ENCODE measurements around the gene PLK4. TPM values are rescaled to one million over a fixed set of nuclear protein-coding genes. Genes with fewer than 3 reads are reported as not detected.

PLK4 gene
- total and polyA plus RNA-seq, 2 of the 4 experiments (the other 2 are of a cell fraction) = 11.2 to 15.1 TPM

- no peak for TF ChIP-seq SMC3 (IDR thresholded peaks at IDR 0.05; ENCODE audit: low read depth, low read length)
- no peak for TF ChIP-seq CTCF (conservative IDR thresholded peaks at IDR 0.05; ENCODE audit: low read depth, low read length)
- no peak for TF ChIP-seq ELK1 (IDR thresholded peaks at IDR 0.05; ENCODE audit: borderline replicate concordance, low read depth, low read length)
- TF ChIP-seq RAD21 (IDR thresholded peaks at IDR 0.05; ENCODE audit: low read length) = no peak
- no peak for TF ChIP-seq CEBPB (IDR thresholded peaks at IDR 0.05; ENCODE audit: low read depth, low read length)
- TF ChIP-seq NFE2L2 (IDR thresholded peaks at IDR 0.05; ENCODE audit: low read depth, low read length) = no peak
- no peak for TF ChIP-seq MAFK (IDR thresholded peaks at IDR 0.05; ENCODE audit: low read depth, low read length)
- no peak for TF ChIP-seq RFX5 (IDR thresholded peaks at IDR 0.05; ENCODE audit: low read depth, low read length)
- TF ChIP-seq MXI1 (IDR thresholded peaks at IDR 0.05; ENCODE audit: borderline replicate concordance, low read depth, low read length) = no peak
- TF ChIP-seq CHD1 (IDR thresholded peaks at IDR 0.05; ENCODE audit: low read depth, low read length) = no peak
- TF ChIP-seq POLR2A (IDR thresholded peaks at IDR 0.05; ENCODE audit: low read depth, low read length) = no peak
- no peak for TF ChIP-seq RCOR1 (IDR thresholded peaks at IDR 0.05; ENCODE audit: insufficient replicate concordance, low read length)
- BruUV-seq (replicated peaks) = no TSS peak
- Histone ChIP-seq H2AK9ac (replicated peaks; ENCODE audit: low read depth, low read length, poor library complexity) (no peak overlapping the region), H2BK20ac (ENCODE audit: low read depth, low read length) (no peak overlapping the region), H3K27me3 (ENCODE audit: control insufficient read depth, insufficient read depth, low read length) (no peaks in the 10 kb centered on the region), H3K27ac (ENCODE audit: insufficient read depth, low read length) (no peak overlapping the region), H2BK5ac (ENCODE audit: low read depth, low read length, poor library complexity, severe bottlenecking) (no peak overlapping the region), H3K14ac (replicated peaks; ENCODE audit: low read depth, low read length) (no peak overlapping the region), H3K4ac (ENCODE audit: low read depth, low read length) (no peak overlapping the region), H3K56ac (ENCODE audit: extremely low read depth, insufficient read depth, low read length) (no peak overlapping the region), H3K18ac (ENCODE audit: low read depth, low read length) (no peak overlapping the region), H2BK15ac (ENCODE audit: low read depth, low read length) (no peak overlapping the region), H4K91ac (ENCODE audit: insufficient read depth, low read depth, low read length) (no peak overlapping the region), H4K20me1 (ENCODE audit: insufficient read depth, low read length) (no peaks in the 10 kb centered on the region), H3K9ac (ENCODE audit: low read depth, low read length) (no peak overlapping the region), H3K9me1 (ENCODE audit: insufficient read depth, low read length) (no peaks in the 10 kb centered on the region; the same call in 1 of the 2 replicates), H3K9me3 (ENCODE audit: control insufficient read depth, insufficient read depth, low read length) (no peaks in the 10 kb centered on the region), H2AFZ (replicated peaks; ENCODE audit: low read length, poor library complexity) (no peak overlapping the region), H3K4me1 (ENCODE audit: control insufficient read depth, insufficient read depth, low read length) (no peaks in the 10 kb centered on the region), H3K4me2 (ENCODE audit: low read depth, low read length) (no peak overlapping the region), H3K36me3 (ENCODE audit: control insufficient read depth, insufficient read depth, low read length) (peaks cover 8% of the 10 kb centered on the region), H2BK120ac (ENCODE audit: low read depth, low read length) (no peak overlapping the region), H3K23ac (ENCODE audit: low read depth, low read length) (no peak overlapping the region), H4K8ac (ENCODE audit: low read depth in 2 of 2, low read length in 2 of 2) (no peak overlapping the region), H2AK5ac (ENCODE audit: low read depth, low read length) (no peak overlapping the region), H4K5ac (ENCODE audit: low read depth, low read length) (no peak overlapping the region), H3K79me1 (ENCODE audit: low read depth in 1 of 2, low read length in 2 of 2) (no peaks in the 10 kb centered on the region), H3K4me3 (ENCODE audit: insufficient read depth, low read depth, low read length) (no peak overlapping the region)
- WGBS, 2 experiments (ENCODE audit: extremely low coverage in 2 of 2, insufficient read length in 1 of 2) = no CpG with 5 or more reads among the region's 3 CpGs
- in situ Hi-C loops (cut with MboI; ENCODE audit: low sequenced_read_pairs) (no loop called here), intact Hi-C loops (cut with micrococcal nuclease) (no loop called here), dilution Hi-C loops (cut with HindIII; ENCODE audit: low sequenced_read_pairs, unreplicated experiment) (no loop called here)
- ATAC-seq (ENCODE audit: low read depth) (no peak), DNase-seq (no peak)
- POLR2A ChIA-PET (ENCODE audit: unreplicated experiment) = interaction anchor here (0.6 kb wide), 1 partner anchor 33 kb away, joined by 3 read pairs; no protein-coding TSS in a partner anchor
- CTCF ChIA-PET = no interaction called here
Observed at GRCh38 chr4:127920521-127920920, 39.8 kb downstream of the PLK4 start.
